ENCODE data around the gene MEF2A. TPM values are rescaled to one million over a fixed set of nuclear protein-coding genes. Genes with fewer than 3 reads are reported as not detected.

The MEF2A gene
- total RNA-seq, 1 experiment from 2014 or later: 29.6 TPM

- no peaks in the 10 kb centered on the region for H3K9me3 ChIP-seq (ENCODE audit: control insufficient read depth in 1 of 2, insufficient read depth in 1 of 2, low read depth in 1 of 2, low read length in 2 of 2)
- ChIA-PET RAD21 (ENCODE audit: low non-redundant PET in 1 of 2, low total read pairs in 2 of 2, uncharacterized antibody in 2 of 2, unreplicated experiment in 2 of 2) (no interaction called here), POLR2A (no interaction called here), CTCF (interaction anchor here (1.7 kb wide), 1 partner anchor 11 kb away, joined by 12 read pairs; no protein-coding TSS in a partner anchor)
- ATAC-seq (no peak), DNase-seq (ENCODE audit: low read depth, low spot score) (no peak)
- no peak overlapping the region for H3K4me2 ChIP-seq (ENCODE audit: low read length)
- peaks cover 3 to 11% of the 10 kb centered on the region in 2 experiments; a peak in 2 of 4 replicates for H3K36me3 ChIP-seq (ENCODE audit: control insufficient read depth in 1 of 2, insufficient read depth in 2 of 2, low read length in 2 of 2)
- H3K27me3 ChIP-seq (ENCODE audit: insufficient read depth, low read length): no peaks in the 10 kb centered on the region
- H3K9me2 ChIP-seq (ENCODE audit: insufficient read depth): no peaks in the 10 kb centered on the region
- no peaks in the 10 kb centered on the region for H3K79me2 ChIP-seq (ENCODE audit: insufficient read depth, low read length)
- no peak overlapping the region for H2AFZ ChIP-seq (ENCODE audit: low read depth, low read length, poor library complexity, severe bottlenecking)
- no peaks in the 10 kb centered on the region for H4K20me1 ChIP-seq (ENCODE audit: insufficient read depth)
- H3K9ac ChIP-seq (ENCODE audit: low read length): no peak overlapping the region
- H3K4me1 ChIP-seq (ENCODE audit: control insufficient read depth in 1 of 2, insufficient read depth in 2 of 2, low read length in 2 of 2): no peaks in the 10 kb centered on the region
- no TSS peak for BruUV-seq (replicated peaks)
- intact Hi-C loops (cut with micrococcal nuclease): no loop called here
- no peak overlapping the region for H3K4me3 ChIP-seq (replicated peaks in 1 of 2; ENCODE audit: low read depth in 1 of 2, low read length in 2 of 2)
- TF ChIP-seq POLR2AphosphoS5 (IDR thresholded peaks at IDR 0.05; ENCODE audit: low read depth, low read length): no peak
- TF ChIP-seq RAD21 (IDR thresholded peaks at IDR 0.05; ENCODE audit: low read depth): no peak
- no peak for TF ChIP-seq ATF3 (IDR thresholded peaks at IDR 0.05)
- no peak for TF ChIP-seq JUND (IDR thresholded peaks at IDR 0.05)
- TF ChIP-seq REST (IDR thresholded peaks at IDR 0.05; ENCODE audit: low read depth): no peak
- H3K27ac ChIP-seq (ENCODE audit: low read depth, low read length): no peak overlapping the region
Measured at GRCh38 chr15:99692825-99693224, 127.0 kb downstream of the MEF2A start.

- RAD21 ChIA-PET (ENCODE audit: low non-redundant PET in 1 of 2, low total read pairs in 2 of 2, uncharacterized antibody in 2 of 2, unreplicated experiment in 2 of 2): no interaction called here
- Histone ChIP-seq H2AFZ (ENCODE audit: low read depth, low read length, poor library complexity, severe bottlenecking) (no peak overlapping the region), H3K27ac (ENCODE audit: low read depth, low read length) (no peak overlapping the region), H3K36me3 (ENCODE audit: control insufficient read depth in 1 of 2, insufficient read depth in 2 of 2, low read length in 2 of 2) (peaks cover 0 to 5% of the 10 kb centered on the region in 2 experiments; a peak in 1 of 4 replicates), H3K4me1 (ENCODE audit: control insufficient read depth in 1 of 2, insufficient read depth in 2 of 2, low read length in 2 of 2) (no peaks in the 10 kb centered on the region), H3K79me2 (ENCODE audit: insufficient read depth, low read length) (no peaks in the 10 kb centered on the region), H3K4me2 (ENCODE audit: low read length) (no peak overlapping the region), H3K9me3 (ENCODE audit: control insufficient read depth in 1 of 2, insufficient read depth in 1 of 2, low read depth in 1 of 2, low read length in 2 of 2) (no peaks in the 10 kb centered on the region), H3K9me2 (ENCODE audit: insufficient read depth) (no peaks in the 10 kb centered on the region), H3K27me3 (ENCODE audit: insufficient read depth, low read length) (no peaks in the 10 kb centered on the region), H3K4me3 (replicated peaks in 1 of 2; ENCODE audit: low read depth in 1 of 2, low read length in 2 of 2) (no peak overlapping the region), H4K20me1 (ENCODE audit: insufficient read depth) (no peaks in the 10 kb centered on the region), H3K9ac (ENCODE audit: low read length) (no peak overlapping the region)
- CTCF ChIA-PET: no interaction called here
- ATAC-seq (no peak), DNase-seq (ENCODE audit: low read depth, low spot score) (no peak)
- POLR2A ChIA-PET: no interaction called here
- intact Hi-C loops (cut with micrococcal nuclease): no loop called here
- no TSS peak for BruUV-seq (replicated peaks)
- TF ChIP-seq RAD21 (IDR thresholded peaks at IDR 0.05; ENCODE audit: low read depth) (no peak), EZH2 (IDR thresholded peaks at IDR 0.05) (no peak), SRF (IDR thresholded peaks at IDR 0.05; ENCODE audit: low read depth) (no peak), ZNF274 (IDR thresholded peaks at IDR 0.05; ENCODE audit: low read depth, low read length) (no peak), ELF1 (IDR thresholded peaks at IDR 0.05; ENCODE audit: borderline replicate concordance, low read depth) (no peak), EZH2phosphoT487 (IDR thresholded peaks at IDR 0.05; ENCODE audit: borderline replicate concordance) (no peak), ZBTB33 (IDR thresholded peaks at IDR 0.05; ENCODE audit: extremely low read depth, insufficient replicate concordance, low read length) (no peak), MAX (IDR thresholded peaks at IDR 0.05) (no peak)
Measured at GRCh38 chr15:99696096-99696495, 130.3 kb downstream of the MEF2A start.
